Adrenal gland (tissue), 5 donors: ENCODE data around the gene CYB561.

Source experiments
- POLR2A ChIP-seq, 2 donors: fragments of 450-650 bp; IDR thresholded peaks; one replicate each; pipeline ENCODE4 v1.6.1; 2017; ENCODE audit warnings: antibody characterized with exemption in 2 of 2, mild to moderate bottlenecking in 2 of 2, moderate library complexity in 1 of 2
- TF ChIP-seq, protein P1 (sequence below), 6 experiments: fragments of 450-650 bp in 4 of 6; fragments of 200-600 bp in 2 of 6; sonication (generic) in 1 of 6; IDR thresholded peaks; 1 replicate in 5 of 6; 2 replicates in 1 of 6; pipeline versions ENCODE4 v1.5.1 to v1.8.0; 2016 to 2021; ENCODE audit warnings: antibody characterized with exemption in 6 of 6, mild to moderate bottlenecking in 2 of 6, moderate library complexity in 1 of 6
- donor health status: DM: no; HTN: no; CAD: no.

GRCh38 chr17:63420868-63421680 is 25.0 kb downstream of the CYB561 start:
- TF ChIP-seq, protein P1, sequence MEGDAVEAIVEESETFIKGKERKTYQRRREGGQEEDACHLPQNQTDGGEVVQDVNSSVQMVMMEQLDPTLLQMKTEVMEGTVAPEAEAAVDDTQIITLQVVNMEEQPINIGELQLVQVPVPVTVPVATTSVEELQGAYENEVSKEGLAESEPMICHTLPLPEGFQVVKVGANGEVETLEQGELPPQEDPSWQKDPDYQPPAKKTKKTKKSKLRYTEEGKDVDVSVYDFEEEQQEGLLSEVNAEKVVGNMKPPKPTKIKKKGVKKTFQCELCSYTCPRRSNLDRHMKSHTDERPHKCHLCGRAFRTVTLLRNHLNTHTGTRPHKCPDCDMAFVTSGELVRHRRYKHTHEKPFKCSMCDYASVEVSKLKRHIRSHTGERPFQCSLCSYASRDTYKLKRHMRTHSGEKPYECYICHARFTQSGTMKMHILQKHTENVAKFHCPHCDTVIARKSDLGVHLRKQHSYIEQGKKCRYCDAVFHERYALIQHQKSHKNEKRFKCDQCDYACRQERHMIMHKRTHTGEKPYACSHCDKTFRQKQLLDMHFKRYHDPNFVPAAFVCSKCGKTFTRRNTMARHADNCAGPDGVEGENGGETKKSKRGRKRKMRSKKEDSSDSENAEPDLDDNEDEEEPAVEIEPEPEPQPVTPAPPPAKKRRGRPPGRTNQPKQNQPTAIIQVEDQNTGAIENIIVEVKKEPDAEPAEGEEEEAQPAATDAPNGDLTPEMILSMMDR (IDR thresholded peaks at IDR 0.05) = no peak
- no peak for TF ChIP-seq POLR2A (IDR thresholded peaks at IDR 0.05)
